Glomerular visceral epithelial cell (primary cell): ENCODE measurements around the gene ZNF808.
"Not testable (repeated sequence)": the region's sequence is repeated elsewhere in the genome, so short reads cannot be mapped to it uniquely, and the experiment has no call there.

Experiments used
- DNase-seq: peaks from one replicate; pipeline ENCODE4 v3.0.0-alpha.2; 2016; ENCODE audit errors: extremely low spot score

Gene ZNF808

DNA sequence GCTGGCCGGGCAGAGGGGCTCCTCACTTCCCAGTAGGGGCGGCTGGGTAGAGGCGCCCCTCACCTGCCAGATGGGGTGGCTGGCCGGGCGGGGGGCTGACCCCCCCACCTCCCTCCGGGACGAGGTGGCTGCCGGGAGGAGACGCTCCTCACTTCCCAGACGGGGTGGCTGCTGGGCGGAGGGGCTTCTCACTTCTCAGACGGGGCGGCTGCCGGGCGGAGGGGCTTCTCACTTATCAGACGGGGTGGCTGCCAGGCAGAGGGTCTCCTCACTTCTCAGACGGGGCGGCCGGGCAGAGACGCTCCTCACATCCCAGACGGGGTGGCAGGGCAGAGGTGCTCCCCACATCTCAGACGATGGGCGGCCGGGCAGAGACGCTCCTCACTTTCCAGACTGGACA, 66.0 kb downstream of the ZNF808 start:
- DNase-seq = not testable (repeated sequence)

DNA sequence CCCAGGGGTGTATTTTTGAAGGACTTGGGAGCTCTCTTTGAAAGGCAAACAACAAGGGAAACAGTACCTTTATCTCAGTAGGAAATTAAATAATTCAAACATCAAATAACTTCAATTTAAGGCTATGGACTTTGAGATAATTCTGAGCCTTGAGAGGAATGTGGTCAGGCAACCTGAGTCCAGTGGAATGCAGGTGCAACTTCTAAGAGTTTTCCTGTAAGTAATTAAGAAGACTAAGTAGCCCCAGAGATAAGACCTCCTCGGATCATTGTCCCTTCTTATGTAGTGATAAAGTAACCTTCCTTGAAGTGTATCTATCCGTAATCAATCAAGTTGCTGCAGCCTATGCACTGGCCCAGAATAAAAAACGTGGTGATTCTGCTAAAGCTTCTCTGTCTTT, 71.8 kb downstream of the ZNF808 start:
- DNase-seq = no peak

DNA sequence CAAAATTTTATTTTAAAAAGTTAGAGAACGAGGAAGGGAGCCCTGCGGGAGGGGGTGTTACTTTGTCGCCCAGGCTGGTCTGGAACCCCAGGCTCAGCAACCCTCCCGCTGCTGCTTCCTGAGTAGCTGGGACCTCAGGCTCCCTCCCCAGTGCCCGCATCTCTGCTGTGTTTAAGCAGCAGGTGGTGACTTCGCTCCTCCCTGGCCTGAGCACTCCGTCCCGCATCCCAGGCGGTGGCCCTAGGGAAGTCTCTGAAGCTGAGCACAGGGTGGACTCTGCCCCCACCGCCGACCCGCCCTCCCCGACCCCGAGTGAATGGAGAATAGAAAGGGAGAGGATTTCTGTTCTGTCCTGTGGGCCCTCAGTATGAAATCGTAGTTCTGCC, 73.2 kb downstream of the ZNF808 start:
- no peak for DNase-seq

DNA sequence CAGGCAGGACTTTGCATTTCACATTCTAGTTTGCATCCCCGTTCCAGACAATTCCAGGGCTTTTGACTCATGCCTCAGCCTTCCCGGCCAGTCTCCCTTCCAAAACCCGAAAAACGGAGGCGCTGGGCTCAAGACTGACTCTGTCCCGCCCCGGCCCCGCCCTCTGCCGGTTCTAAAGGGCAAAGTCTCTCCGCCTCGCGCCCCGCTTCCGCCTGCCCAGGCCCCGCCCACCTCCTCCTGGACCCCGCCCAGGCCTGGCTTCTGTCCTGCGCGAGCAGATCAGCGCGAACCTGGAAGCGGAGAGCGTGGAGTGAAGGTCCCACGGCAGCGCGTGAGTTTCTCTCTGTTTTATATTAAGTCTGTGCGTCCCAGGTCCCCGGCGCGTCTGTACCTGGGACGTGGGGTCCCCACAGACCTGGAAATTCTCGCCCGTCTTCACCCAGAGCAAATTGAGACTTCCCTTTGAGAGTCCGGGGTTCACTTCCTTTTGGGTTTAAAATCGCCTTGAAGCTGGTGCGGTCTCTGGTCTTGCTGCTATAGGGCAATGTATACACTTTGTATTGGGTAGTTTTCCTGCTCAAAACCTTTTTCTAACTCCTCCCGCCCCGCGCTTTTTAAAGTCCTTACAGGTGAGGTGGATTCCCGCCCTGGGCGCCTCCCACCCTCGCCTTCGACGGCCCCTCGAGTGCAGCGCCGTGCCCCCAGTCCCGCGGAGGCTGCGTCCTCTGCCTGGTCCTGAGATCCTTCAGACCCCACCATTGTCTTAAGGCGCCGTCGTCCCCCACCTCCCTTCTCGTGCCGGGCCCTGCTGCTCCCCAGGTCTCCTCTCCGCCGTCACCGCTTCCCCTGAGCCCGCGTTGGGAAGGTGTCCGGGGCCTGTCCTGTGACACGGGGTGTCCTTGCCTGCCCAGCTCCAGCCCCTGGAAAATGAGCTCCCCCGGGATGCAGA, 73.8 kb downstream of the ZNF808 start:
- DNase-seq = peak; percentile 89

DNA sequence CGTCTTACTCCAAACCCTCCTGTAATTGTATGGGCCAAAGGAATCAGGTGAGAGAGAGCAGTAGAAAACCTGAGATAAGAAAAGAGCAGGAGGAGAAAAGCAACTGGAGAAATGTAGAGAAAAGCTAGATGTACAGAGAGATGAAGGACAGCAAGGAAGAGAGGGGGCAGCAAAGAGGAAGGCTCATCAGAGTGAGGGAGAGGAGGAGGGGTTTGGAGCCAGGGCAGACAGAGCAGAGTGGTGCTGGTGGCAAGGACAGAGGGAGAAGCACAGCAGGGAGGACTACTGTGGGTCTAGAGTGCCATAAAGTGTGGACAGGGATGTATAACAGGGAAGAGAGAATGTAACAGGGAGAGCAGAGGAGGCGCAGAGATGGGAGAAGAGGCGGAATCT, 74.5 kb downstream of the ZNF808 start:
- DNase-seq = peak; percentile 13

DNA sequence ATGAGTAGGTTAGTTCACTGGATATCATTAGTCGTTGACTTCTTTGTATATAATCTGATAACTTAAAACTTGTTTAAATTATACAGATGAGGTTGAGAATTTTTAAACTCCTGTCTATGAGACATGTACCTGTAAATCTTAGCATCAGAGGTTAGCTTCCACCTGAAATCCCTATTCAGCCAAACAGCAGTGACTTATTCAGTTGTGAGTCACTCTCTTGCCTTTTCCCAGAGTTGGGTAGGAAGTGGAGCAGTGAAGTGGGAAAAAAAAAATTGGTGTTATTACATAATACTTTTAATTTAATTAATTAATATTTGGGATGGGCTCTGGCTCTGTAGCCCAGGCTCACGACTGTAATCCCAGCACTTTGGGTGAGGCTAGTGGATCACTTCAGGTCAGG, 75.5 kb downstream of the ZNF808 start:
- DNase-seq = no peak

DNA sequence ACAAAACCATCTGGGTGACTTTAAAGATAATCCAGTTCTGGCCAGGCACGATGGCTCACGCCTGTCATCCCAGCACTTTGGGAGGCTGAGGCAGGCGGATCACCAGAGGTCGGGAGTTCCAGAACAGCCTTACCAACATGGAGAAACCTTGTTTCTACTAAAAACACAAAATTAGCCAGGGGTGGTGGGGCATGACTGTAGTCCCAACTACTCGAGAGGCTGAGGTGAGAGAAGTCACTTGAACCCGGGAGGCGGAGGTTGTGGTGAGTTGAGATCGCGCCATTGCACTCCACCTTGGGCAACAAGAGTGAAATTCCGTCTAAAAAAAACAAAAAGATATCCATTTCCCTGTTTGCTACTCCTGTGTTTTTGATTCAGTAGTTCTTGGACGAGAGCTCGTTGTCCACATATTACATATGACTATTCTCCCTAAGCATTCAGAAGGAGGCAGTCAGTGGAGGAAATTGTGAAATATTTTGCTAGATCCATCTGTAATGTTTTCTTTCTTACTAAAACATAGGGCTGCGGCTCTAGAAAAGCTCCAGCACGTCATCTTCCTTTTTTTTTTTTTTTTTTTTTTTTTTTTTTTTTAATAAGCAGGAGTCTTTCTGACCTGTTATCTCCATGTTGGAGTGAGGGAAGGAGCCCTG, 76.2 kb downstream of the ZNF808 start:
- no peak for DNase-seq
